Sigmoid colon (tissue), 7 donors: ENCODE measurements around the gene HS3ST4. TPM values are rescaled to one million over a fixed set of nuclear protein-coding genes. Genes with fewer than 3 reads are reported as not detected.

Experiments used
- DNase-seq: peaks from one replicate; pipeline ENCODE4 v3.0.0-alpha.2; 2019
- H3K27ac ChIP-seq, 4 donors: fragments of 200-600 bp; sonication (generic); one replicate each; pipeline ENCODE4 v1.5.1; 2016 to 2019; ENCODE audit warnings: mild to moderate bottlenecking in 1 of 4
- H3K27me3 ChIP-seq, 3 donors: fragments of 200-600 bp; sonication (generic); one replicate each; pipeline ENCODE4 v1.5.1; 2019; ENCODE audit warnings: mild to moderate bottlenecking in 1 of 3
- H3K36me3 ChIP-seq, 4 donors: fragments of 200-600 bp; sonication (generic); one replicate each; pipeline ENCODE4 v1.5.1; 2016 to 2019
- H3K4me1 ChIP-seq, 4 donors: fragments of 200-600 bp; sonication (generic); one replicate each; pipeline ENCODE4 v1.5.1; 2017 to 2019
- H3K4me3 ChIP-seq, 4 donors: fragments of 200-600 bp; sonication (generic); one replicate each; pipeline ENCODE4 v1.5.1; 2017 to 2019; ENCODE audit warnings: mild to moderate bottlenecking in 2 of 4, moderate library complexity in 1 of 4
- H3K9me3 ChIP-seq, 4 donors: fragments of 200-600 bp in 3 of 4; sonication (generic) in 3 of 4; one replicate each; pipeline versions ENCODE4 v1.5.1 to v1.6.1; 2013 to 2019
- CTCF ChIP-seq, 4 experiments: fragments of 450-650 bp in 3 of 4; fragments of 200-600 bp in 1 of 4; IDR thresholded peaks; one replicate each; pipeline ENCODE4 v1.5.1; 2016 to 2019; ENCODE audit warnings: antibody characterized with exemption in 4 of 4, mild to moderate bottlenecking in 3 of 4, moderate library complexity in 2 of 4
- EP300 ChIP-seq, 4 donors: sonication (generic); formaldehyde crosslinking; IDR thresholded peaks; one replicate each; pipeline ENCODE4 v1.6.1; 2017; ENCODE audit warnings: antibody characterized with exemption in 4 of 4
- POLR2A ChIP-seq, 2 donors: fragments of 450-650 bp; IDR thresholded peaks; one replicate each; pipeline ENCODE4 v1.6.1; 2016; ENCODE audit warnings: antibody characterized with exemption in 2 of 2, mild to moderate bottlenecking in 2 of 2, moderate library complexity in 2 of 2
- POLR2AphosphoS5 ChIP-seq, 4 donors: sonication (generic); formaldehyde crosslinking; IDR thresholded peaks; one replicate each; pipeline ENCODE4 v1.6.1; 2017; ENCODE audit warnings: antibody characterized with exemption in 4 of 4
- WGBS, 2 donors: extraction: QIAGEN DNeasy Blood & Tissue Kit; methylation state at CpG; one replicate each; pipeline ENCODE4 v1.1.7; 2013; 5-methylcytosine and 5-hydroxymethylcytosine counted together
- intact Hi-C: fragments of 100-400 bp; cut with DNase I; formaldehyde crosslinking; loops from one replicate; pipeline ENCODE4 v1.15.1; 2023
- polyA plus RNA-seq, 3 donors: library from polyadenylated mRNA; stranded (reverse); fragments of 200-250 nt; gene quantifications; one replicate each; pipeline ENCODE4 v1.2.3, GENCODE V29; 2013
- total RNA-seq, 4 donors: library from RNA; depleted of rRNA; stranded (reverse); fragments of >200 nt; gene quantifications; one replicate each; pipeline ENCODE4 v1.1.0, GENCODE V29; 2016
- donor health status: healthy with polysubstance abuse.
- donor health status: Bipolar disorder and iron deficiency.
- donor health status: healthy.

Gene HS3ST4
- total and polyA plus RNA-seq, 7 donors = 0.07 to 0.14 TPM; not detected in 5

- intact Hi-C loops = no loop called here
- TF ChIP-seq POLR2AphosphoS5 (IDR thresholded peaks at IDR 0.05) = no peak
- TF ChIP-seq POLR2A (IDR thresholded peaks at IDR 0.05) = no peak
- no peak for TF ChIP-seq EP300 (IDR thresholded peaks at IDR 0.05)
- no peak for TF ChIP-seq CTCF (IDR thresholded peaks at IDR 0.05)
- H3K4me3 ChIP-seq = no peak overlapping the region
- no peaks in the 10 kb centered on the region for H3K36me3 ChIP-seq
- H3K9me3 ChIP-seq = peaks cover 0 to 2% (median 0%) of the 10 kb centered on the region in 4 donors
- H3K4me1 ChIP-seq = no peaks in the 10 kb centered on the region
- no peak overlapping the region for H3K27ac ChIP-seq
- no peak for DNase-seq
- WGBS, 2 donors = 61 to 74% methylated on average over 7 of the region's 7 CpGs
- H3K27me3 ChIP-seq = peaks cover 0 to 41% (median 5%) of the 10 kb centered on the region in 3 donors
Observed at GRCh38 chr16:25699069-25699468, 7.3 kb downstream of the HS3ST4 start.

GRCh38 chr16:25700547-25700946, 8.8 kb downstream of the HS3ST4 start:
- intact Hi-C loops = no loop called here
- Histone ChIP-seq H3K36me3 (no peaks in the 10 kb centered on the region), H3K27me3 (peaks cover 0 to 26% (median 4%) of the 10 kb centered on the region in 3 donors), H3K27ac (no peak overlapping the region), H3K4me1 (no peaks in the 10 kb centered on the region), H3K9me3 (peaks cover 0 to 2% (median 0%) of the 10 kb centered on the region in 4 donors), H3K4me3 (no peak overlapping the region)
- no peak for DNase-seq
- WGBS, 2 donors = 75 to 87% methylated on average over 6 of the region's 6 CpGs
- TF ChIP-seq POLR2AphosphoS5 (IDR thresholded peaks at IDR 0.05) (no peak), POLR2A (IDR thresholded peaks at IDR 0.05) (no peak), CTCF (IDR thresholded peaks at IDR 0.05) (no peak), EP300 (IDR thresholded peaks at IDR 0.05) (no peak)

- Histone ChIP-seq H3K9me3 (no peaks in the 10 kb centered on the region), H3K27ac (no peak overlapping the region), H3K4me1 (no peaks in the 10 kb centered on the region), H3K4me3 (no peak overlapping the region), H3K36me3 (no peaks in the 10 kb centered on the region), H3K27me3 (peaks cover 0 to 7% (median 0%) of the 10 kb centered on the region in 3 donors)
- no peak for DNase-seq
- no peak for TF ChIP-seq POLR2A (IDR thresholded peaks at IDR 0.05)
- no peak for TF ChIP-seq CTCF (IDR thresholded peaks at IDR 0.05)
- no peak for TF ChIP-seq POLR2AphosphoS5 (IDR thresholded peaks at IDR 0.05)
- TF ChIP-seq EP300 (IDR thresholded peaks at IDR 0.05) = no peak
- intact Hi-C loops = no loop called here
- WGBS, 2 donors = 78 to 84% methylated on average over 1 of the region's 1 CpG
Observed at GRCh38 chr16:25707553-25707952, 15.8 kb downstream of the HS3ST4 start.

GRCh38 chr16:25707982-25708583, 16.3 kb downstream of the HS3ST4 start:
- no peak overlapping the region for H3K4me3 ChIP-seq
- H3K4me1 ChIP-seq = no peaks in the 10 kb centered on the region
- intact Hi-C loops = no loop called here
- no peak for DNase-seq
- H3K27ac ChIP-seq = no peak overlapping the region
- H3K9me3 ChIP-seq = no peaks in the 10 kb centered on the region
- peaks cover 0 to 7% (median 0%) of the 10 kb centered on the region in 3 donors for H3K27me3 ChIP-seq
- no peaks in the 10 kb centered on the region for H3K36me3 ChIP-seq
- 17 to 39% methylated on average over 3 of the region's 3 CpGs for WGBS, 2 donors
- TF ChIP-seq POLR2A (IDR thresholded peaks at IDR 0.05) (no peak), EP300 (IDR thresholded peaks at IDR 0.05) (no peak), CTCF (IDR thresholded peaks at IDR 0.05) (no peak), POLR2AphosphoS5 (IDR thresholded peaks at IDR 0.05) (no peak)

GRCh38 chr16:25709213-25709612, 17.5 kb downstream of the HS3ST4 start:
- Histone ChIP-seq H3K4me1 (no peaks in the 10 kb centered on the region), H3K9me3 (no peaks in the 10 kb centered on the region), H3K4me3 (no peak overlapping the region), H3K36me3 (no peaks in the 10 kb centered on the region), H3K27me3 (peaks cover 0 to 7% (median 0%) of the 10 kb centered on the region in 3 donors), H3K27ac (no peak overlapping the region)
- no peak for DNase-seq
- intact Hi-C loops = no loop called here
- TF ChIP-seq POLR2AphosphoS5 (IDR thresholded peaks at IDR 0.05) (no peak), POLR2A (IDR thresholded peaks at IDR 0.05) (no peak), CTCF (IDR thresholded peaks at IDR 0.05) (no peak), EP300 (IDR thresholded peaks at IDR 0.05) (no peak)
- 33 to 54% methylated on average over 7 of the region's 7 CpGs for WGBS, 2 donors
